SK-N-MC (cell line): ENCODE results near the gene FAM78A.

Experiments used
- EZH2 ChIP-seq: fragments of 200-600 bp; sonication (generic); IDR thresholded peaks from one replicate; pipeline ENCODE4 v1.6.1; 2017; ENCODE audit warnings: antibody characterized with exemption
- FOXP2 ChIP-seq: optimal IDR thresholded peaks from 2 replicates; pipeline ENCODE3; 2011; ENCODE audit warnings: mild to moderate bottlenecking, moderate library complexity; ENCODE audit not compliant: insufficient read depth; ENCODE audit errors: extremely low read length, control extremely low read depth
- POLR2AphosphoS5 ChIP-seq: IDR thresholded peaks from 2 replicates; pipeline ENCODE4 v1.6.1; 2012; ENCODE audit warnings: mild to moderate bottlenecking, low read depth, low read length, borderline replicate concordance

- TF ChIP-seq POLR2AphosphoS5 (no peak), EZH2 (no peak), FOXP2 (no peak)
Observed at GRCh38 chr9:131280660-131281059, 4.3 kb upstream of the FAM78A start.
